AG20443 (cell line): ENCODE measurements around the gene JAG2.

Experiments used
- DNase-seq: peaks from one replicate; pipeline ENCODE4 v3.0.0; 2012; ENCODE audit warnings: low spot score, mixed read lengths

Gene JAG2

GRCh38 chr14:105203701-105204100 lies 35.1 kb upstream of the JAG2 start:
- DNase-seq = no peak

GRCh38 chr14:105203057-105203531 lies 34.5 kb upstream of the JAG2 start:
- peak; percentile 92 for DNase-seq

GRCh38 chr14:105201925-105202513 lies 33.4 kb upstream of the JAG2 start:
- no peak for DNase-seq

- DNase-seq = no peak
These were observed 32.8 kb upstream of the JAG2 start for GRCh38 chr14:105201156-105201924.

DNA sequence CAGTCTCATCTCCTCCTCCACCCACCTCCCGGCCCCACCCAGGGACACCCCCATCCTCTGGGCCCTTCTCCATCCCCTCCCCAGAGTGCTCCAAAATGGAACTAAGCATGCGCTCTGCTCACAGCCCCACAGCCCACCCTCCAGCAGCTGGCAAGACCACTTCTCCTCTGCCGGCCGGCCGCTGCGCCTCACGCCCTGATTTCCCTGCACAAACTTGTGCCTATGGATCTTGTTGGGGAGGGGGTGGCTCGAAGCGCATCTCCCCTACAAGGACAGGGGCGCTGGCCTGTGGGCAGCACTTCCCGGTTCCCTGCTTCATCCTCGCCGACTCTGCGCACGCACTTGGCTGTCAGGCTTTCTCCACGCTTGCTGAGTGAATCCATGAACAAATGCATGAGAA lies 32.1 kb upstream of the JAG2 start:
- no peak for DNase-seq

- no peak for DNase-seq
These were observed 31.5 kb upstream of the JAG2 start for GRCh38 chr14:105200074-105200473.

GRCh38 chr14:105199093-105199492 lies 30.5 kb upstream of the JAG2 start:
- peak; percentile 38 for DNase-seq

GRCh38 chr14:105198588-105198987 lies 30.0 kb upstream of the JAG2 start:
- DNase-seq = no peak

DNA sequence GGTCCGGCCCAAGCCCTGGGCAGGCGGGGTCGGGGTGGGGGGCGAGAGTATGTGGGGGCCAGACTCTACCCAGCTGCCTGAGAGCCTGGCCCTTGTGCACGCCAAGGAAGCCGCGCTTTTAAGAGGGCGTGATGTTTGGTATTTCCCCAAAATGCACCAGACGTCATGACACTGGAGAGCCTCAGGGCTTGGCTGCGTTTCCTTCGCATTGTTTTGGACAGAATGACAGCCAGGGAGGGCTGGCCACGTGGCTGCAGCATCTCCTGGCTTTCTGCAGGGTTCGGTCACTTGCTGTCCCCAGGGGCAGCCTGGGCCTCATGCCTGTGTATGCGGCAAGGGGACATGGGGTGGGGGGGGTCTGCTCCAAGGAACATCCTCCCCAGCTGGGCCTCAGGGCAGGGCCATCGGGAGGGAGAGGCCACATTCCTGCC lies 28.6 kb upstream of the JAG2 start:
- DNase-seq = peak; percentile 90

DNA sequence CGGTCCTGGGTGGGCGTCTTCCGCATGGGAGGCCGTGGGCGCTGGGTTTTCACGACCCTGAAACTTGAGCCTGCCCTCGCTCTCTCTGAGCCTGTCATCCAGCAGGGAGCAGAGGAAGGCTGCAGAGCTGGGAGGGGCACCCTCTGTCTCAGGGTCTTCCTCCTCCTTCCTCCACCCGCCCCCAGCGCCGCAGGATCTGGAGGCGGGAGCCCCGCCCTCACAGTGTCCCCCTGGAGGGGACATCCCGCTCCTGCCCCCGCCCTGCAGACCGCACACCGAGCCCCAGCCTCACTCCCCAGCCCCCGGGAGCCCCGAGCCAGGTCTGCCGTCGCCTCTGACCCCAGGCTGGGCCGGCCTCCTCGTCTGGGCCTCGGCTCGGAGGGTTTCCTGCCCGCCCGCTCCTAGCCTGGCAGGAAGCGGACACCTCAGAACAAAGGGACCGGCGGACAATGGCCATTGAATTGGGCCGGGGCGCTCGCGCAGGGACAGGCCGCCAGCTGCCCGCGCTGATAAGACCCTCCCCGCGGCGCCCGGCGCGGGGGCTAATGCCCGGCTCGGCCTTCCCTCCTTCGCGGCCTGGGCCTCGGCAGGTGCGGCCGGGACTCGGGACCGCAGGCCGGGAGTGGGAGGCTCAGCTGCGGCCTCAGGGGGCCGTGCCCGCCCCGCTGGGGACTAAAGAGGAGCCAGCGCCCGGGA lies 27.8 kb upstream of the JAG2 start:
- DNase-seq = no peak

DNA sequence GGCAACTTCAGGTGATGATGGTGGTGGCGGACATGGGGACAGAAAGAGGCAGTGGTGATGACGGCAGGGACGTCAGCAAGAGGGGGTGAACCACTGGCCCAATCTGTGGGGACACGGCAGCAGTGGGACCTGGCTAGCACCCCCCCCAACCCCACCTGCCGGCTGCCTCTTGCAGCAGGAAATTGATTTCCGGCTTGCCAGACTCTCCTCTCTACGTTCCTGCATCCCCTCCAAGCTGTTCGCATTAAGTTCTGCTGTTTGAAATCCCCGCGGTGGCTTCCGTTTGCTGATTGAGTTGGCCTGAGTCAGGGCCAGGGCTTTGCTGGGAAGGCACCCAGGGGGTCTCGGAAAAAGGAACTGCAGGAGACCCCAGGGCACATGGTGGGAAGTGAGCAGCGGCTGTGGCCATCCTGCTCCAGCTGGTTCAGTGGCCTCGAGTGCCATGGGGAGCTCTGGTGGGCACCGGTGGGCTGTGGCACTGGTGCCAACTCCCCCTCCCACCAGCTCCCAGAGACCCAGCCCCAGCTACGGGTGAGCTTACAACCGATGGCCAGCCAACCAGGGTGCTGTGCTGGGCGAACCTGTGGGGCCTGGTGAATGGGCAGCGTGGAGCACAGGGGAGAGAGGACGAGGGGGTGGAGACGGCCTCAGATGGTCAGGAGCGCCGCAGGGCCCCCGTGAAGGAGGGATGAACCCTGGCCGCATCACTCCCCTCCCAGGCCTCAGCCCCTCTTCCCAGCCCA lies 27.1 kb upstream of the JAG2 start:
- no peak for DNase-seq

- DNase-seq = no peak
These were observed 26.5 kb upstream of the JAG2 start for GRCh38 chr14:105195051-105195450.

DNA sequence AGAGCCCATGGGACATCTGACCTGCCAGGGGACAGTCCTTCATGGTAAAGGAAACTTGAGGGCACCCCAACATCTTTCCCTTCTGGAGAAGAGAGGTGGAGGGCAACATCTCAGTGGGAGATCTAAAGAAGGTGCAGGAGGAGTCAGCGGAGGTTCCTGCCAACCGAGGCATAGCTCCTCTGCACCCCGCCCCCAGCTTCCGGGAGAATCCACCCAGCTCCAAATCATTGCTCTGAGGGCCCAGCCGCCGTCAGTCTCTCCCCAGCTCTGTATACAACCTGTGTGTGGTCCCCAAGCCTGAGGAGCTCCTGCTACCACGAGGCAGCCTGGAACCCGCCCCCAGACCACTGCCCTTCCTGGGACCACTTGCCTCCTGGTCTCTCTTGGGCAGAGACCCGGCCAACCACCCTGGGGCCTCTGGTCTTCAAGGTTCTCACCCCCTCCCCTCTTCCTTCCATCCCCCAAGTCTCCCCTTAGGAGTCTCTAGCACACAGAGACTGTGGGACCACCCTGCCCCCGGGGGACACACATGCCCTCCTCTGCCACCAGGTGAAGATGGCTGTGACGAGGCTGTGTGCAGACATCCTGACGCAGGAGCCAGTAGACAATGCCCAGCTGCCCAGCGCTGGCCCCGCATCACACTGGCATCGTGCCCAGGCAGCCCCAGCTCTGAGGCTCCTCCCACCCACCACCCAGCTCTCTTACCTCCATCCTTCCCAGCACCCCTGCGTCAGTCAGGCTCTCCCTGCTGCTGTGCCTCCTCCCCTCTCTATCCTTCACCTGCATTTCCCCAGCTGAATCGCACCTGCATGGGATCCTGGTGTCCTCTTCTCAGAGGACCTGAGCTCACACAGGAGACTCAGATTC lies 25.6 kb upstream of the JAG2 start:
- DNase-seq = no peak

DNA sequence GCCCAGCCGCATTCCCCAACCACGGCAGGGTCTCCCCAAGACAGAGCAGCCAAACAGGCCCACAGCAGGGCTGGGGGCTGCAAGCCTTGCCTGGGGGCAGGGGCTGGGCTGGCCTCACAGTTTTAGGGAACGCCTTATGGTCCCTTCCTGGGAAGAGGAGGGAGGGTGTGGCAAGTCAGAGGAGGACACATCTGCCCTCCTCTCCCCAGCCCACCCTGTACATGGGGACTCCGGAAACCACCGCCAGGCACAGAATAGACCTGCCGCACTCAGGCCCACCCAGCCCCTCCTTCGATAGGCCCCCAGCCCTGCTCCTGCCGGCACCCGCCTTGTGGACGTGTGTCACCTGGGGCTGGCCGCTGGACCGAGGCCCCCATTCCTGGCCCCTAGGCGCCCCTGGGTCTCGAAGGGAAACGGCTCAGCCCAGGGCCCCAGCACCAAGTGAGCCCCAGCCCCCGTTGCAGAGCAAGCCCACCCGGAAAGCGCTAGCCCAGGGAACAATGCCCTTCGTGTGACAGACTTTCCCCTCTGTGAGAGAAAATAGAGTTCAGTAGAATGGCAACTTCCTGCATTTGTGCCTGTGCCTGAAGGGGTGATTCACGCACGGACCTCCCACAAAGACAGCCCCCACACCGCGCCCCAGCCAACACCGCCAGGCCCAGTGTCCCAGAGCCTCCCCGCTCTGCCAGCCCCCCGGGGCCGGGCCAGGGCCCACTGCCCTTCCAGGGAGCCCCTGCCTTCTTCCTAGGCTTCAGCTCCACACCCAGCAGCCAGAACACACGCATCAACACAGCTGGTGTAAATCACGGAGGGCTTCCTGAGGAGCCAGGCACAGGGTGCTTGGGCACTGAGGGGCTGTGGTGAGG lies 24.5 kb upstream of the JAG2 start:
- DNase-seq = peak; percentile 52

DNA sequence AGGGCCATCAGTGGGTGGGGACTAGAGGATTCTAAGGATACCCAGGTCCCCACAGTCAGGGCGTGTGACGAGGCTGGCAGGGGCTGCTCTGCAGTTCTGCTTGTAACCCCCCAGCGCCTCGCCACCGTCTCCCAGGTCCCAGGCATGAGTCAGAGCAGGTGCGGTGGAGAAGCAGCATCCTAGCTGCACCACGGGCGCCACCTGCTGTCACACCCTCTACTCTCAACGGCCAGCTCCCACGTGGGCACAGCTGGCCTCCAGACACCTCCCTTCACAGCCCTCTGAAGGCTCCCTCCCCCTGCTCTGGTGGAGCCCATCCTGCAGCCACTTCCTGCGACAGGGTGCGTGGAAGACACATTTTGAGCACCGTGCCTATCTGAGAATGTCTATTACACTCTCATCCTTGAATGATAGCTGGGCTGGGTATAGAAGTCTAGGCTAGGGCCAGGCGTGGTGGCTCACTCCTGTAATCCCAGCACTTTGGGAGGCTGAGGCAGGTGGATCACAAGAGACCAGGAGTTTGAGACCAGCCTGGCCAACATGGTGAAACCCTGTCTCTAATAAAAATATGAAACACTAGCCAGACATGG lies 19.5 kb upstream of the JAG2 start:
- DNase-seq = no peak

GRCh38 chr14:105187116-105187515 lies 18.5 kb upstream of the JAG2 start:
- no peak for DNase-seq

DNA sequence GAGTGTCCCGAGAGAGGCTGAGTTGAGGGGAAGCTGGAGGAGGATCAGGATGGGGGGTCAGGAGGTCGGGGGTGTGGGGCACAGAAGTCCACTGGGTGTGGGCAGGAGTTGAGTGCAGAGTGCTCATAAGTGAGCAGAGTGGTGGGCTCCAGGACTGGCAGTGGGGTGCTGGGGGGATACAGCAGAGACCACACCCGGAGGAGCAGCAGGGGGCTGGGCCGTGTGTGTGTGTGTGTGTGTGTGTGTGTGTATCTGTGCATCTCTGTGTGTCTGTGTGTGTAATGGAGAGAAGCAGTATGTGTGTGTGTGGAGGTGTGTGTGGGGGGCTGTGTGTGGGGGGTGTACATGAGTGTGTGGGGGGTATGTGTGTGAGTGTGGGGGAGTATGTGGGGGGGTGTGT lies 17.4 kb upstream of the JAG2 start:
- no peak for DNase-seq

DNA sequence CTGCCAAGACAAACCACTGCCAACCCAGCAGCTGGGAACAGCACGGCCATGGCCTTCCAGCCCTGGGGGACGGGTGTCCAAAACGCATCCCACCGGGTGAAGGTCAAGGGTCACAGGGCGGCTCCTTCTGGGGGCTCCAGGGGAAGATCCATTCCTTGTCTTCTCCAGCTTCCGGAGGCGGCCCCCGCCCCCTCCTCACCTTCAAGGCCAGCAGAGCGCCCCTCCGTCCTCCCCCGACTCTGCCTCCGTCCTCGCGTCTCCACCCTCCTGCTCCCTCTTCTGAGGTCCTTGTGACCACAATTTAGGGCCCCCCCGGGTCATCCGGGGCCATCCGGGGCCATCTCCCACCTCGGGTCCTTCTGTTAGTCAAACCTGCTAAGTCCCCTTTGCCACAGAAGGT lies 16.4 kb upstream of the JAG2 start:
- DNase-seq = no peak

DNA sequence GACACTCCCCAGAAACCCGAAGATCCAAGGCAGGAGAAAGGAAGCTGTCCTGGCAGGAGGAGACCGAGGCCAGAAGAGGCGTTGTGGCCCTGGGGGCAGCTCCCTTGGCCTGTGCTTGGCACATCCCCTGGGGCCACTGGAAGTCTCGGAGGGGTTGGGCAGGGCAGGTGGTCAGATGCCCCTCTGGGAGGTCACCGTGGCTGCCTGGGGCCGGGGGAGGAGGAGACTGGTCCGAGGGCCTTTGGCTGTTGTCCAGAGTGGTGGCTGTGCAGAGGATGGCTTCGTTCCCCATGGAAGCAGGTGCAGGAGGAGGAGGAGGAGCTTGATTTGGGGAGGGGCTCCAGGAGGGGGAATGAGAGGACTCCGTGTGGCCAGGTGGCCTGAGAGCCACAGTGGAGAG lies 15.9 kb upstream of the JAG2 start:
- DNase-seq = no peak
